HepG2 (cell line): ENCODE data around the gene NEMF. TPM values are rescaled to one million over a fixed set of nuclear protein-coding genes. Genes with fewer than 3 reads are reported as not detected.

Source experiments
- ARID5B ChIP-seq: IDR thresholded peaks from 2 replicates; pipeline ENCODE4 v1.4.0; 2020; ENCODE audit warnings: mild to moderate bottlenecking, missing genetic modification reagents
- HNRNPL ChIP-seq: fragments of 200-400 bp; formaldehyde crosslinking; IDR thresholded peaks from 2 replicates; pipeline ENCODE4 v1.6.1; 2017; ENCODE audit warnings: mild to moderate bottlenecking, low read depth, low read length
- KDM5A ChIP-seq: fragments of 200-600 bp; sonication (generic); IDR thresholded peaks from 2 replicates; pipeline ENCODE4 v1.7.0; 2018; ENCODE audit warnings: antibody characterized with exemption, mild to moderate bottlenecking, low read length, borderline replicate concordance
- MBD4 ChIP-seq: IDR thresholded peaks from 2 replicates; pipeline ENCODE4 v1.6.1; 2012; ENCODE audit warnings: low read length, inconsistent platforms, borderline replicate concordance
- RERE ChIP-seq: IDR thresholded peaks from 2 replicates; pipeline ENCODE4 v1.6.1; 2016; ENCODE audit warnings: low read depth, missing genetic modification reagents, missing compliant biosample characterization
- RFX1 ChIP-seq: fragments of 450-650 bp; IDR thresholded peaks from 2 replicates; pipeline ENCODE4 v1.6.1; 2017
- TSC22D2 ChIP-seq: sonication (generic); formaldehyde crosslinking; IDR thresholded peaks from 2 replicates; pipeline ENCODE4 v1.5.1; 2020; ENCODE audit warnings: missing genetic modification reagents, mild to moderate bottlenecking, borderline replicate concordance
- ZBTB7B ChIP-seq: sonication (generic); formaldehyde crosslinking; IDR thresholded peaks from 2 replicates; pipeline ENCODE4 v1.4.0; 2020; ENCODE audit warnings: missing genetic modification reagents
- ZKSCAN8 ChIP-seq: IDR thresholded peaks from 2 replicates; pipeline ENCODE4 v1.6.1; 2016; ENCODE audit warnings: borderline replicate concordance, missing genetic modification reagents, missing compliant biosample characterization
- ZNF280B ChIP-seq: sonication (generic); formaldehyde crosslinking; IDR thresholded peaks from 2 replicates; pipeline ENCODE4 v1.5.0; 2020; ENCODE audit warnings: missing genetic modification reagents, mild to moderate bottlenecking, borderline replicate concordance
- ZNF619 ChIP-seq: sonication (generic); formaldehyde crosslinking; IDR thresholded peaks from 2 replicates; pipeline ENCODE4 v1.4.0; 2020; ENCODE audit warnings: mild to moderate bottlenecking, missing genetic modification reagents
- ZNF629 ChIP-seq: sonication (generic); formaldehyde crosslinking; conservative IDR thresholded peaks from 2 replicates; pipeline ENCODE4 v1.5.0; 2020; ENCODE audit warnings: missing genetic modification reagents
- ZSCAN29 ChIP-seq: sonication (generic); formaldehyde crosslinking; conservative IDR thresholded peaks from 2 replicates; pipeline ENCODE4 v1.4.0; 2020; ENCODE audit warnings: mild to moderate bottlenecking, missing genetic modification reagents
- polyA plus RNA-seq, 8 experiments: library from polyadenylated mRNA; depleted of rRNA in 3 of 8; stranded (reverse) in 7 of 8; unstranded in 1 of 8; fragments of >200 nt; fragmentation: Illumina TruSeq in 4 of 8; extraction: Trizol in 4 of 8; gene quantifications; 2 replicates each; pipeline versions ENCODE4 v1.2.1 to v1.2.3, GENCODE V29; 2011 to 2016; ENCODE audit warnings: low read depth in 4 of 8, missing spikeins in 1 of 8, mixed read lengths in 1 of 8; ENCODE audit not compliant: insufficient read depth in 1 of 8
- total RNA-seq, 5 experiments: library from RNA; depleted of rRNA; stranded (reverse); fragments of >200 nt; fragmentation: Illumina TruSeq; extraction: Trizol; gene quantifications; 2 replicates each; pipeline ENCODE4 v1.2.3, GENCODE V29; 2016; ENCODE audit warnings: low read depth in 1 of 5

NEMF gene
- total and polyA plus RNA-seq, 2 of the 13 experiments (the other 11 are each of a cell fraction or from before 2014, with no cell fraction given): 21.3 to 57.9 TPM

- TF ChIP-seq ZNF280B (peak; percentile 71; the same call in 1 of the 2 replicates), ARID5B (CRISPR knock-in tag) (peak; percentile 57), RERE (no peak), ZKSCAN8 (no peak; the same call in 1 of the 2 replicates), KDM5A (peak; percentile 53; the same call in 1 of the 2 replicates), ZNF629 (CRISPR knock-in tag) (no peak), ZBTB7B (CRISPR knock-in tag) (peak; percentile 72; the same call in 1 of the 2 replicates), MBD4 (no peak), ZSCAN29 (CRISPR knock-in tag) (peak; percentile 96), RFX1 (no peak), HNRNPL (no peak), ZNF619 (no peak), TSC22D2 (0 out of 2 replicates have a peak, but pooled peaks have one; percentile 61)
Measured at GRCh38 chr14:49892636-49893308, 40.2 kb upstream of the NEMF start, which contains the start of gene ARF6 (continued).
